ENCODE results near the gene GPR158. TPM values are rescaled to one million over a fixed set of nuclear protein-coding genes. Genes with fewer than 3 reads are reported as not detected.

GPR158 gene
- total RNA-seq, 1 experiment from 2014 or later = 12.2 TPM

DNA sequence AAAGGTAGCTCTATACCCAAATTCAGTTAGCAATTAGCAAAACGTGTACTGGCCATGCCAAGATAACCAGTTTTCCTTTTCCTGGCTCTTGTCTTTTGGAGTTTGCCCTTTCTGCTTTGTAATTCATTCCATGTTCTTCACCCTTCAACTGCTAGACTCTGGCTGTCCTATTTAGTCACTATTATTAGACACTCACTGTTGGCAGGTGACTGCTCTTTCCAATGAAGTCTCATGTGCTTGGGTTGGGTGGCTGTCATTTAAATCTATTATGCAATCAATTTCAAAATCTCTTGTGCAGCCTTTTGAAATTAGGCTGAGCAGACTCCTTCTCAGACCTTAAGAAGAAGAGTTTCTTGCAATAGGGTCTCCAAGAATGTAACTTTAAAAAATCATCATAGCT, 266.5 kb downstream of the GPR158 start:
- H3K4me3 ChIP-seq = no peak overlapping the region
- H3K9me2 ChIP-seq (ENCODE audit: insufficient read depth) = no peaks in the 10 kb centered on the region
- H3K9me3 ChIP-seq (ENCODE audit: insufficient read depth, low read depth) = no peaks in the 10 kb centered on the region
- no peaks in the 10 kb centered on the region for H3K27me3 ChIP-seq (ENCODE audit: insufficient read depth, low read depth)
- no TSS peak for BruUV-seq (replicated peaks)
- no peak overlapping the region for H3K27ac ChIP-seq
- TF ChIP-seq, protein P1, sequence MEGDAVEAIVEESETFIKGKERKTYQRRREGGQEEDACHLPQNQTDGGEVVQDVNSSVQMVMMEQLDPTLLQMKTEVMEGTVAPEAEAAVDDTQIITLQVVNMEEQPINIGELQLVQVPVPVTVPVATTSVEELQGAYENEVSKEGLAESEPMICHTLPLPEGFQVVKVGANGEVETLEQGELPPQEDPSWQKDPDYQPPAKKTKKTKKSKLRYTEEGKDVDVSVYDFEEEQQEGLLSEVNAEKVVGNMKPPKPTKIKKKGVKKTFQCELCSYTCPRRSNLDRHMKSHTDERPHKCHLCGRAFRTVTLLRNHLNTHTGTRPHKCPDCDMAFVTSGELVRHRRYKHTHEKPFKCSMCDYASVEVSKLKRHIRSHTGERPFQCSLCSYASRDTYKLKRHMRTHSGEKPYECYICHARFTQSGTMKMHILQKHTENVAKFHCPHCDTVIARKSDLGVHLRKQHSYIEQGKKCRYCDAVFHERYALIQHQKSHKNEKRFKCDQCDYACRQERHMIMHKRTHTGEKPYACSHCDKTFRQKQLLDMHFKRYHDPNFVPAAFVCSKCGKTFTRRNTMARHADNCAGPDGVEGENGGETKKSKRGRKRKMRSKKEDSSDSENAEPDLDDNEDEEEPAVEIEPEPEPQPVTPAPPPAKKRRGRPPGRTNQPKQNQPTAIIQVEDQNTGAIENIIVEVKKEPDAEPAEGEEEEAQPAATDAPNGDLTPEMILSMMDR (conservative IDR thresholded peaks at IDR 0.05) = no peak
- H3K79me2 ChIP-seq (ENCODE audit: low read depth) = no peaks in the 10 kb centered on the region
- intact Hi-C loops (cut with micrococcal nuclease; ENCODE audit: unreplicated experiment) = no loop called here
- no peak for DNase-seq
- ChIA-PET POLR2A (ENCODE audit: unreplicated experiment) (no interaction called here), CTCF (no interaction called here)
- H3K36me3 ChIP-seq (ENCODE audit: low read depth) = no peaks in the 10 kb centered on the region
- H4K20me1 ChIP-seq (ENCODE audit: insufficient read depth) = no peaks in the 10 kb centered on the region
- no peaks in the 10 kb centered on the region for H3K4me1 ChIP-seq (replicated peaks; ENCODE audit: insufficient read depth)
- H3F3A ChIP-seq (ENCODE audit: insufficient read depth, low read depth) = no peaks in the 10 kb centered on the region
- H2AFZ ChIP-seq = no peak overlapping the region
- no peak overlapping the region for H3K4me2 ChIP-seq

DNA sequence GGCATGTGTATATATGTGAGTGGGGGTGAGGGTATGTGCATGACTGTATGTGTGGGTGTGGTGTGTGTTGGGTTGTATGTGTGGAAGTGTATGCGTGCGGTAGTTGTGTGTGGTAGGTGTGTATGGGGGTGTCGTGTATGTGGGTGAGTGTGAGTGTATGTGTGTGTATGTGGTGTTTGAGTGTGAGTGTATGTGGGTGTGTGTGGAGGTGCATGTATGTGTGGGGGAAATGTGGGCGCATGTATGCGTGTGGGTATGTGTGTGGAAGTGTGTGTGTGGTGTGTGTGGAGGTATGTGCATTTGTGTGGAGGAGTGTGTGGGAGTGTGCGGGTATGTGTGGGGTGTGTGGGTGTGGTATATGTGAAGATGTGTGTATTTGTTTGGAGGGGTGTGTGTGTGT, 269.5 kb downstream of the GPR158 start:
- Histone ChIP-seq H3K27me3 (ENCODE audit: insufficient read depth, low read depth) (no peaks in the 10 kb centered on the region), H3K4me1 (replicated peaks; ENCODE audit: insufficient read depth) (no peaks in the 10 kb centered on the region), H3F3A (ENCODE audit: insufficient read depth, low read depth) (no peaks in the 10 kb centered on the region), H3K27ac (no peak overlapping the region), H3K79me2 (ENCODE audit: low read depth) (no peaks in the 10 kb centered on the region), H3K9me2 (ENCODE audit: insufficient read depth) (no peaks in the 10 kb centered on the region), H4K20me1 (ENCODE audit: insufficient read depth) (no peaks in the 10 kb centered on the region), H3K4me2 (no peak overlapping the region), H2AFZ (no peak overlapping the region), H3K36me3 (ENCODE audit: low read depth) (no peaks in the 10 kb centered on the region), H3K9me3 (ENCODE audit: insufficient read depth, low read depth) (no peaks in the 10 kb centered on the region), H3K4me3 (no peak overlapping the region)
- intact Hi-C loops (cut with micrococcal nuclease; ENCODE audit: unreplicated experiment) = no loop called here
- ChIA-PET POLR2A (ENCODE audit: unreplicated experiment) (no interaction called here), CTCF (no interaction called here)
- DNase-seq = no peak
- no TSS peak for BruUV-seq (replicated peaks)
- TF ChIP-seq EZH2 (IDR thresholded peaks at IDR 0.05; ENCODE audit: low read depth) = no peak
- TF ChIP-seq, protein P1 (conservative IDR thresholded peaks at IDR 0.05) = no peak

DNA sequence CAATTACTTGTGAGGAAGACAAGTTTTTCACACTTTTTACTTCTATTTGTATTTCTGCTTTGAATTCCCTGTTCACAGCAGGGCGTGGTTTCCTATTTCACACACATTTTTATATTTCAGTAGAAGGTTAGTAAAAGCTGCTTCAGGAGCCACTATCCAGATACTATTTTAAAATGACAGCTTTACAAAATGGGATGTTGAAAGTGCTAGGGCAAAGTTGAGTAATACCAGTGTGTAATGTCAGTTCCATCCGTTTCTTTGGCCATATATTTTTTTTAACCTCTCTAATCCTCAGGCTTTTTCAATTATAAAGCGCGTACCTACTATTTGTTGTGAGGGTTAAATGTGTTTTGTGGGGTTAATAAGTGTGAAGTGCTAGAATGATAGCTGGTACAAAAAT, 276.6 kb downstream of the GPR158 start:
- no peak overlapping the region for H3K4me2 ChIP-seq
- no TSS peak for BruUV-seq (replicated peaks)

More for the DNA sequence above, 276.6 kb downstream of the GPR158 start:
- no peak overlapping the region for H3K27ac ChIP-seq
- no peaks in the 10 kb centered on the region for H3K36me3 ChIP-seq (ENCODE audit: low read depth)
- intact Hi-C loops (cut with micrococcal nuclease; ENCODE audit: unreplicated experiment) = no loop called here
- no peak overlapping the region for H2AFZ ChIP-seq
- TF ChIP-seq, protein P1 (conservative IDR thresholded peaks at IDR 0.05) = no peak
- TF ChIP-seq EZH2 (IDR thresholded peaks at IDR 0.05; ENCODE audit: low read depth) = no peak
- H4K20me1 ChIP-seq (ENCODE audit: insufficient read depth) = no peaks in the 10 kb centered on the region
- no peaks in the 10 kb centered on the region for H3K79me2 ChIP-seq (ENCODE audit: low read depth)
- no peak overlapping the region for H3K4me3 ChIP-seq
- POLR2A ChIA-PET (ENCODE audit: unreplicated experiment) = no interaction called here
- H3K9me2 ChIP-seq (ENCODE audit: insufficient read depth) = no peaks in the 10 kb centered on the region
- DNase-seq = no peak
- CTCF ChIA-PET = no interaction called here
- no peaks in the 10 kb centered on the region for H3K9me3 ChIP-seq (ENCODE audit: insufficient read depth, low read depth)
- H3K4me1 ChIP-seq (replicated peaks; ENCODE audit: insufficient read depth) = no peaks in the 10 kb centered on the region
- H3K27me3 ChIP-seq (ENCODE audit: insufficient read depth, low read depth) = no peaks in the 10 kb centered on the region
- H3F3A ChIP-seq (ENCODE audit: insufficient read depth, low read depth) = no peaks in the 10 kb centered on the region
